GM12872 (cell line): ENCODE results near the gene GPR101.

Source experiments
- CTCF ChIP-seq: IDR thresholded peaks from 3 replicates; pipeline ENCODE4 v1.5.1; 2011; ENCODE audit warnings: low read depth, mild to moderate bottlenecking, low read length, moderate library complexity; ENCODE audit not compliant: insufficient read depth

GPR101 gene

GRCh38 chrX:137033774-137034507 lies at the start of gene GPR101:
GPR101 (minus strand) TSS chrX:137033995; CDS start chrX:137031674, 2,321 bp downstream.
- no peak for TF ChIP-seq CTCF

GRCh38 chrX:137081239-137081638 lies 47.4 kb upstream of the GPR101 start:
- TF ChIP-seq CTCF, result no peak

GRCh38 chrX:137072396-137072795 lies 38.6 kb upstream of the GPR101 start:
- TF ChIP-seq CTCF, result no peak

- TF ChIP-seq CTCF, result no peak
These were observed 37.8 kb upstream of the GPR101 start for GRCh38 chrX:137071596-137071995.

GRCh38 chrX:137067147-137067546 lies 33.4 kb upstream of the GPR101 start:
- TF ChIP-seq CTCF, result no peak

- TF ChIP-seq CTCF, result no peak
These were observed 29.3 kb upstream of the GPR101 start for GRCh38 chrX:137062915-137063617.

- no peak for TF ChIP-seq CTCF
These were observed 24.7 kb upstream of the GPR101 start for GRCh38 chrX:137058339-137059127.
